22Rv1 (cell line): ENCODE data around the gene SETD4.

Experiments
- H3K27ac ChIP-seq: fragments of 450-650 bp; 2 replicates; pipeline ENCODE4 v1.5.1; 2017
- ZFX ChIP-seq: fragments of 450-650 bp; IDR thresholded peaks from 2 replicates; pipeline ENCODE4 v1.6.1; 2017; ENCODE audit warnings: antibody characterized with exemption, borderline replicate concordance
- TF ChIP-seq, protein P1 (sequence below): fragments of 450-650 bp; IDR thresholded peaks from 2 replicates; pipeline ENCODE4 v1.5.1; 2017; ENCODE audit warnings: mild to moderate bottlenecking

The SETD4 gene

GRCh38 chr21:36087362-36088138 lies 27.2 kb upstream of the SETD4 start:
- TF ChIP-seq, protein P1, sequence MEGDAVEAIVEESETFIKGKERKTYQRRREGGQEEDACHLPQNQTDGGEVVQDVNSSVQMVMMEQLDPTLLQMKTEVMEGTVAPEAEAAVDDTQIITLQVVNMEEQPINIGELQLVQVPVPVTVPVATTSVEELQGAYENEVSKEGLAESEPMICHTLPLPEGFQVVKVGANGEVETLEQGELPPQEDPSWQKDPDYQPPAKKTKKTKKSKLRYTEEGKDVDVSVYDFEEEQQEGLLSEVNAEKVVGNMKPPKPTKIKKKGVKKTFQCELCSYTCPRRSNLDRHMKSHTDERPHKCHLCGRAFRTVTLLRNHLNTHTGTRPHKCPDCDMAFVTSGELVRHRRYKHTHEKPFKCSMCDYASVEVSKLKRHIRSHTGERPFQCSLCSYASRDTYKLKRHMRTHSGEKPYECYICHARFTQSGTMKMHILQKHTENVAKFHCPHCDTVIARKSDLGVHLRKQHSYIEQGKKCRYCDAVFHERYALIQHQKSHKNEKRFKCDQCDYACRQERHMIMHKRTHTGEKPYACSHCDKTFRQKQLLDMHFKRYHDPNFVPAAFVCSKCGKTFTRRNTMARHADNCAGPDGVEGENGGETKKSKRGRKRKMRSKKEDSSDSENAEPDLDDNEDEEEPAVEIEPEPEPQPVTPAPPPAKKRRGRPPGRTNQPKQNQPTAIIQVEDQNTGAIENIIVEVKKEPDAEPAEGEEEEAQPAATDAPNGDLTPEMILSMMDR, result no peak
- TF ChIP-seq ZFX, result no peak
- H3K27ac ChIP-seq, result no peak overlapping the region

- no peak for TF ChIP-seq ZFX
- TF ChIP-seq, protein P1, result no peak
- no peak overlapping the region for H3K27ac ChIP-seq
These were observed 21.9 kb upstream of the SETD4 start for GRCh38 chr21:36082237-36082664.

GRCh38 chr21:36080386-36080785 lies 20.1 kb upstream of the SETD4 start:
- TF ChIP-seq, protein P1, result no peak
- TF ChIP-seq ZFX, result no peak
- H3K27ac ChIP-seq, result no peak overlapping the region

GRCh38 chr21:36079671-36080070 lies 19.3 kb upstream of the SETD4 start:
- TF ChIP-seq ZFX, result no peak
- TF ChIP-seq, protein P1, result no peak
- no peak overlapping the region for H3K27ac ChIP-seq

- no peak overlapping the region for H3K27ac ChIP-seq
- no peak for TF ChIP-seq ZFX
- TF ChIP-seq, protein P1, result no peak
These were observed 18.8 kb upstream of the SETD4 start for GRCh38 chr21:36079010-36079649.

- TF ChIP-seq, protein P1, result no peak
- TF ChIP-seq ZFX, result no peak
- no peak overlapping the region for H3K27ac ChIP-seq
These were observed 17.4 kb upstream of the SETD4 start for GRCh38 chr21:36077758-36078157.

DNA sequence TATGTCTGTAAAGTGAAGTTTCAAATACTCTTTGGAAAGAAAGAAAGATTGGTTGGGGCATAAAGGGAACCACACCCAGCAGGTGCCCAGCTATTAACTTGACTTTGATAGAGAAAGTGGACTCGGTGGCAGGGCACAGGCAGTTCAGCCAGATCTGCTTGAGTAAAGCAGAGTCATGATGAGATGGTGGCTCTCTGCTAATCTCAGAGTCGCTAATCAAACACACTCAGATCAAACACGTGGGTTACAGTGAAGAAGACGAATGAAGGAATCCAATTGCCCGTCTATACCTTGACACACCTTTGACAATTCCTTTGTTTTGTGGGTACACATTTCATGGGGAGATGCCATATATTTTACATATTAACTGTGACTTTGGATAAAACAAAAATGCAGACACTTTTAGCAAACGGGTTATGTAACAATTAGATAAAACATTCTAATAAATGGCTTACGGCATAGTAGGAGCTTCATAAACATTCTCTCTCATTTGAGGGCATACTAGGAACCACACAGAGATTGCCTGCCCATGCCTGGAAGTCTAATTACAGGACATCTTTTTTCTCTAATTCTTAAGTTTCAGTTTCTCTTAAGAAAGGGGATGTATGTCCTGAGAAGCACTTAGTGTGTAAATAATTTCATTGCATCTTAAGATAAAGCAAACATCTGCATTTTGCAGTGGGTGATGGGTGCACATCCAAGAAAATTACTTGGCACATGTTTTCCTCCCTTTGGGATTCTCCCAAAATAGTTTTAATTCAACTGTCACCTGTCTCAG lies 16.7 kb upstream of the SETD4 start:
- no peak overlapping the region for H3K27ac ChIP-seq
- TF ChIP-seq ZFX, result no peak
- TF ChIP-seq, protein P1, result no peak
